Suprapubic skin (tissue), 4 donors: ENCODE data around the gene OR1D2. TPM values are rescaled to one million over a fixed set of nuclear protein-coding genes. Genes with fewer than 3 reads are reported as not detected.
"Not testable (repeated sequence)": the region's sequence is repeated elsewhere in the genome, so short reads cannot be mapped to it uniquely, and the experiment has no call there.

ENCODE experiments used
- DNase-seq, 2 donors: peaks; one replicate each; pipeline ENCODE4 v3.0.0-alpha.2; 2019; ENCODE audit warnings: low spot score in 2 of 2
- H3K27ac ChIP-seq: fragments of 200-600 bp; sonication (generic); one replicate; pipeline ENCODE4 v1.5.1; 2019
- H3K27me3 ChIP-seq: fragments of 200-600 bp; sonication (generic); one replicate; pipeline ENCODE4 v1.5.1; 2019
- H3K36me3 ChIP-seq: fragments of 200-600 bp; sonication (generic); one replicate; pipeline ENCODE4 v1.5.1; 2019
- H3K4me1 ChIP-seq: fragments of 200-600 bp; sonication (generic); one replicate; pipeline ENCODE4 v1.5.1; 2019
- H3K4me3 ChIP-seq: fragments of 200-600 bp; sonication (generic); one replicate; pipeline ENCODE4 v1.5.1; 2019; ENCODE audit warnings: mild to moderate bottlenecking
- H3K9me3 ChIP-seq: fragments of 200-600 bp; sonication (generic); one replicate; pipeline ENCODE4 v1.5.1; 2019
- CTCF ChIP-seq, 2 donors: fragments of 200-600 bp in 1 of 2; fragments of 450-650 bp in 1 of 2; sonication (generic) in 1 of 2; IDR thresholded peaks; one replicate each; pipeline ENCODE4 v1.5.1; 2016 to 2019; ENCODE audit warnings: antibody characterized with exemption in 2 of 2, mild to moderate bottlenecking in 1 of 2, moderate library complexity in 1 of 2
- EP300 ChIP-seq: sonication (generic); formaldehyde crosslinking; IDR thresholded peaks from one replicate; pipeline ENCODE4 v1.6.1; 2017; ENCODE audit warnings: antibody characterized with exemption
- POLR2A ChIP-seq, 2 donors: fragments of 450-650 bp; IDR thresholded peaks; one replicate each; pipeline ENCODE4 v1.6.1; 2017; ENCODE audit warnings: antibody characterized with exemption in 2 of 2, mild to moderate bottlenecking in 2 of 2, moderate library complexity in 2 of 2
- POLR2AphosphoS5 ChIP-seq, 3 donors: sonication (generic); formaldehyde crosslinking; IDR thresholded peaks; one replicate each; pipeline ENCODE4 v1.6.1; 2017; ENCODE audit warnings: antibody characterized with exemption in 3 of 3
- WGBS: methylation state at CpG from one replicate; pipeline ENCODE4 v1.1.5; 2018; 5-methylcytosine and 5-hydroxymethylcytosine counted together
- total RNA-seq, 4 donors: library from RNA; depleted of rRNA; stranded (reverse); fragments of >200 nt; gene quantifications; one replicate each; pipeline ENCODE4 v1.1.0, GENCODE V29; 2016

OR1D2 gene
- not detected for total RNA-seq

- WGBS, result 73% methylated on average over 3 of the region's 3 CpGs
- TF ChIP-seq CTCF (IDR thresholded peaks at IDR 0.05) (no peak), POLR2AphosphoS5 (IDR thresholded peaks at IDR 0.05) (no peak), EP300 (no peak), POLR2A (IDR thresholded peaks at IDR 0.05) (no peak)
- peaks cover 9% of the 10 kb centered on the region for H3K9me3 ChIP-seq
These were observed at the start of gene OR1D2 for GRCh38 chr17:3104322-3104721. Gene OR1D2, minus strand, starts transcription at chr17:3104422. Its CDS starts 11,426 bp downstream, at chr17:3092996.

GRCh38 chr17:3137494-3137893 lies 33.3 kb upstream of the OR1D2 start:
- WGBS, result 90% methylated on average over 3 of the region's 3 CpGs
- not testable (repeated sequence) for DNase-seq, H3K9me3 ChIP-seq, H3K27ac ChIP-seq, H3K36me3 ChIP-seq, H3K27me3 ChIP-seq, H3K4me1 ChIP-seq, H3K4me3 ChIP-seq

More at GRCh38 chr17:3104322-3104721, at the start of gene OR1D2:
- no peak for DNase-seq
- no peaks in the 10 kb centered on the region for H3K4me1 ChIP-seq
- H3K27me3 ChIP-seq, result no peaks in the 10 kb centered on the region
- H3K36me3 ChIP-seq, result no peaks in the 10 kb centered on the region
- no peak within 1 kb of the TSS for H3K27ac ChIP-seq
- no peak within 1 kb of the TSS for H3K4me3 ChIP-seq

DNA sequence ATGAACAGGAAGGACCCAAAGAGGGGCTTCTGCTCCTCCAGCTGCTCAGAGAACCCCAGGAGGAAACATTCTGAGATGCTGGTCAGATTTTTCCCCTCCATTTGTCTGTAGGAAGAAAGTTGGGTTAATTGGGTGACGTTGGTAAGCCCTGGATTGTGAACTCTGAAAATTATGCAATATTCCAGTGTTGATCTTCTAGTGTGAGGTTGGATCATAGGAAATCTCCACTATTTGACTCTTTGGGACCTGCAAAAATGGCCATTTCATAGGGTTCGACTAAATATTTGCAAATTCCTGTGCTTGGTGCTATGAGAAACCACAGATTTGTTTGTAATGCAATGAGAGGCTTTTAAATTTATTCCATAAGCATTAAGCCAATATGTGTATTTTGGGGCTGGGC lies 23.2 kb upstream of the OR1D2 start, which contains the start of gene OR1G1:
TSS of gene OR1G1 (minus strand) at position 101 of the 400 bp plus-strand sequence. CDS start at position 101, 0 bp downstream.
- Histone ChIP-seq H3K9me3 (no peaks in the 10 kb centered on the region), H3K27ac (no peak within 1 kb of the TSS), H3K4me3 (no peak within 1 kb of the TSS), H3K36me3 (no peaks in the 10 kb centered on the region), H3K4me1 (no peaks in the 10 kb centered on the region), H3K27me3 (peaks cover 17% of the 10 kb centered on the region)
- 87% methylated on average over 2 of the region's 2 CpGs for WGBS
- TF ChIP-seq POLR2A (IDR thresholded peaks at IDR 0.05) (no peak), POLR2AphosphoS5 (IDR thresholded peaks at IDR 0.05) (no peak), CTCF (IDR thresholded peaks at IDR 0.05) (no peak), EP300 (no peak)
- DNase-seq, result no peak

- H3K36me3 ChIP-seq, DNase-seq, H3K4me1 ChIP-seq, H3K9me3 ChIP-seq, H3K4me3 ChIP-seq, H3K27ac ChIP-seq, H3K27me3 ChIP-seq: not testable (repeated sequence)
- WGBS, result 85% methylated on average over 4 of the region's 4 CpGs
These were observed 30.4 kb downstream of the OR1D2 start for GRCh38 chr17:3073850-3074249.

DNA sequence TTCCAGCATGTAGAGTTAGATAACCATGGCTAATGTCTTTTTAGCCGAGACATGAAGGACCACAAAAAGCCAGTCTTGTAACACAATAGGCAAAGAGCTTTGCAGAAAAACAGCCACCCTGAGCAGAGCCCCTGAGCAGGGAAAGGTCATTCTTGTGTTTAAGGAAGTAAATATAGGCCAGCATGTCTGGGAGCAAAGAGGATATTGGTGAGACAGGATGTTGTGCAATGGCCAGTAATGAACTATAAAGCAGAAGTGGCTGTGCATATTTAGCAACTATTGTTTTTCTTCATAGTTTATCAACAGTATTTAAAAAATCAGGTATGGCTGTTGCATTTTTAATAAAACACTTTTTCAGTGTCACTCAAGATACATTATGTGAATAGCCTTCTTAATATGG lies 39.0 kb downstream of the OR1D2 start:
- H3K27me3 ChIP-seq, H3K9me3 ChIP-seq, DNase-seq, H3K27ac ChIP-seq, H3K4me1 ChIP-seq, H3K36me3 ChIP-seq, H3K4me3 ChIP-seq: not testable (repeated sequence)
- no CpG with 5 or more reads among the region's 1 CpG for WGBS

DNA sequence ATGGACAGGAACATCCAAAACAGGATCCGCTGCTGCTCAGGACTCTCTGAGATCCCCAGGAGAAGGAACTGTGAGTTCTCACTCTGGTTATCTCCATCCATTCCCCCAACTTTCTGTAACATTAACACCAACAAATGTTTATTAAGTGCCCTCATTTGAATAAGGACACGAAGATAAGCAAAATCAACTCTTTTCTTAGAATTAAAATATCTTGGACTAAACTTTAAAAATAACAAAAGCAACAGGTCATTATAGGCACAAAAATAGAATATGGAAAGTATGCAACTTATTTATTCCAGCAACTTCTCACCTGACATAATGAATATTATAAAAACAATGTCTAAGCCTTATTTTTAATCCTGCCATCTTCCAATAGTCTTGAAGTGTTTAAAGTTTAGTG lies 40.7 kb downstream of the OR1D2 start, which contains the start of gene OR1D5:
TSS of gene OR1D5 (minus strand) at position 101 of the 400 bp plus-strand sequence. CDS start at position 101, 0 bp downstream.
- not testable (repeated sequence) for H3K4me1 ChIP-seq, H3K36me3 ChIP-seq, H3K27ac ChIP-seq, H3K9me3 ChIP-seq, H3K27me3 ChIP-seq, H3K4me3 ChIP-seq, DNase-seq
- 44% methylated on average over 1 of the region's 2 CpGs for WGBS

GRCh38 chr17:3062824-3063377 lies 41.3 kb downstream of the OR1D2 start:
- H3K27me3 ChIP-seq, H3K4me1 ChIP-seq, H3K36me3 ChIP-seq, H3K27ac ChIP-seq, H3K9me3 ChIP-seq, DNase-seq, H3K4me3 ChIP-seq: not testable (repeated sequence)
- 87% methylated on average over 7 of the region's 8 CpGs for WGBS

- not testable (repeated sequence) for H3K9me3 ChIP-seq, H3K27me3 ChIP-seq, H3K36me3 ChIP-seq, H3K27ac ChIP-seq, H3K4me3 ChIP-seq, H3K4me1 ChIP-seq, DNase-seq
- WGBS, result 100% methylated on average over 1 of the region's 2 CpGs
These were observed 49.4 kb downstream of the OR1D2 start for GRCh38 chr17:3054868-3055267.
